OCI-LY3 (cell line): ENCODE results near the gene ATP2C1.

Experiments
- H2AFZ ChIP-seq: fragments of 200-600, 300-600 bp; shearing (Covaris generic); 2 replicates; pipeline ENCODE4 v1.6.0; 2014; ENCODE audit warnings: antibody characterized with exemption, low read depth, low read length
- H3K27ac ChIP-seq: fragments of 200-600, 300-600 bp; sonication (generic); 2 replicates; pipeline ENCODE4 v1.5.1; 2014; ENCODE audit warnings: mild to moderate bottlenecking, low read length, moderate library complexity, mixed read lengths
- H3K27me3 ChIP-seq: fragments of 200-600, 300-600 bp; sonication (generic); 2 replicates; pipeline ENCODE4 v1.6.1; 2014; ENCODE audit warnings: low read depth, low read length, mixed read lengths
- H3K36me3 ChIP-seq: fragments of 200-600, 300-600 bp; sonication (generic); replicated peaks from 2 replicates; pipeline ENCODE3; 2014; ENCODE audit warnings: low read depth, low read length, mixed read lengths
- H3K4me1 ChIP-seq: fragments of 300-600, 200-600 bp; sonication (generic); 2 replicates; pipeline ENCODE4 v1.6.1; 2014; ENCODE audit warnings: low read length, mixed read lengths
- H3K4me2 ChIP-seq: fragments of 200-600, 300-600 bp; sonication (generic); 2 replicates; pipeline ENCODE4 v1.6.1; 2014; ENCODE audit warnings: low read length, mixed read lengths
- H3K4me3 ChIP-seq: fragments of 300-600, 200-600 bp; sonication (generic); 2 replicates; pipeline ENCODE4 v1.5.1; 2014; ENCODE audit warnings: antibody characterized with exemption, mild to moderate bottlenecking, low read length, moderate library complexity
- H3K79me2 ChIP-seq: fragments of 300-600, 200-600 bp; shearing (Covaris generic); 2 replicates; pipeline ENCODE4 v1.6.1; 2014; ENCODE audit warnings: mild to moderate bottlenecking, low read length, mixed read lengths
- H3K9ac ChIP-seq: fragments of 300-600, 200-600 bp; shearing (Covaris generic); 2 replicates; pipeline ENCODE4 v1.6.0; 2014; ENCODE audit warnings: mild to moderate bottlenecking, low read length, moderate library complexity
- H3K9me3 ChIP-seq: fragments of 200-600, 300-600 bp; shearing (Covaris generic); 2 replicates; pipeline ENCODE4 v1.6.1; 2014; ENCODE audit warnings: low read length, mixed read lengths; ENCODE audit not compliant: insufficient read depth
- H4K20me1 ChIP-seq: fragments of 200-600, 300-600 bp; sonication (generic); 2 replicates; pipeline ENCODE4 v1.6.1; 2016; ENCODE audit warnings: low read length, mixed read lengths; ENCODE audit not compliant: insufficient read depth
- CTCF ChIP-seq: fragments of 200-600, 300-600 bp; sonication (generic); IDR thresholded peaks from 2 replicates; pipeline ENCODE4 v1.5.1; 2014; ENCODE audit warnings: antibody characterized with exemption, low read length, low read depth
- EZH2phosphoT487 ChIP-seq: fragments of 200-600 bp; shearing (Covaris generic); IDR thresholded peaks from 2 replicates; pipeline ENCODE4 v1.6.1; 2018; ENCODE audit warnings: antibody characterized with exemption, mixed run types, low read depth

ATP2C1 gene

GRCh38 chr3:131050001-131050400 is 156.1 kb downstream of the ATP2C1 start:
- Histone ChIP-seq H3K4me2 (no peak overlapping the region), H3K4me3 (no peak overlapping the region), H3K27me3 (no peaks in the 10 kb centered on the region), H3K9ac (no peak overlapping the region), H2AFZ (no peak overlapping the region), H3K4me1 (peaks cover 3% of the 10 kb centered on the region), H3K9me3 (no peaks in the 10 kb centered on the region), H4K20me1 (no peaks in the 10 kb centered on the region), H3K27ac (no peak overlapping the region), H3K36me3 (no peaks in the 10 kb centered on the region), H3K79me2 (no peaks in the 10 kb centered on the region)
- TF ChIP-seq CTCF (no peak), EZH2phosphoT487 (no peak)

- no peaks in the 10 kb centered on the region for H3K79me2 ChIP-seq
- no peaks in the 10 kb centered on the region for H4K20me1 ChIP-seq
- H2AFZ ChIP-seq: no peak overlapping the region
- no peaks in the 10 kb centered on the region for H3K9me3 ChIP-seq
- no peak for TF ChIP-seq EZH2phosphoT487
- TF ChIP-seq CTCF: peak; percentile 71
- H3K27ac ChIP-seq: no peak overlapping the region
- no peaks in the 10 kb centered on the region for H3K36me3 ChIP-seq
- H3K9ac ChIP-seq: no peak overlapping the region
- H3K4me1 ChIP-seq: peaks cover 8% of the 10 kb centered on the region
- H3K4me2 ChIP-seq: no peak overlapping the region
- H3K4me3 ChIP-seq: no peak overlapping the region
- no peaks in the 10 kb centered on the region for H3K27me3 ChIP-seq
Measured at GRCh38 chr3:131053043-131053859, 159.4 kb downstream of the ATP2C1 start.
